Activated CD8-positive, alpha-beta T cell treated with anti-CD3 and anti-CD28 coated beads for 36 hours (primary cell): ENCODE measurements around the gene PPP1R7. TPM values are rescaled to one million over a fixed set of nuclear protein-coding genes. Genes with fewer than 3 reads are reported as not detected.

Experiments
- ATAC-seq: fragments of 200-7000 bp; cut with Tn5 transposase; one replicate; pipeline ENCODE4 v1.10.0; 2021; ENCODE audit warnings: mild to moderate bottlenecking, moderate library complexity
- CTCF ChIA-PET: fragments of 350-600 bp; sonication (Branson Sonifier 250); formaldehyde crosslinking; loops from one replicate; lab custom pipeline; 2021; ENCODE audit warnings: antibody characterized with exemption; lab: Charles Lee
- POLR2A ChIA-PET: fragments of 350-600 bp; sonication (Branson Sonifier 250); formaldehyde crosslinking; loops from one replicate; lab custom pipeline; 2021; ENCODE audit warnings: antibody characterized with exemption; lab: Charles Lee
- DNase-seq: peaks from one replicate; pipeline ENCODE4 v3.0.0-alpha.2; 2020
- H3K27ac Mint-ChIP-seq: one replicate; pipeline ENCODE4 v1.8.0; 2021; ENCODE audit warnings: mild to moderate bottlenecking, mixed read lengths
- H3K27me3 Mint-ChIP-seq: one replicate; pipeline ENCODE4 v1.8.0; 2021; ENCODE audit warnings: mixed read lengths
- H3K36me3 Mint-ChIP-seq: one replicate; pipeline ENCODE4 v1.8.0; 2021; ENCODE audit warnings: low read depth, mixed read lengths
- H3K4me1 Mint-ChIP-seq: one replicate; pipeline ENCODE4 v1.8.0; 2021; ENCODE audit warnings: low read depth, mixed read lengths
- H3K4me3 Mint-ChIP-seq: one replicate; pipeline ENCODE4 v1.8.0; 2021; ENCODE audit warnings: mild to moderate bottlenecking, moderate library complexity, mixed read lengths
- H3K9me3 Mint-ChIP-seq: one replicate; pipeline ENCODE4 v1.8.0; 2021; ENCODE audit warnings: mixed read lengths
- CTCF ChIP-seq: fragments of 200-600 bp; IDR thresholded peaks from one replicate; pipeline ENCODE4 v1.8.0; 2022; ENCODE audit warnings: antibody characterized with exemption, mild to moderate bottlenecking
- intact Hi-C: fragments of 100-400 bp; cut with micrococcal nuclease; formaldehyde crosslinking; loops from one replicate; pipeline ENCODE4 v1.10.0; 2022
- total RNA-seq, 2 experiments: library from RNA; stranded (reverse); gene quantifications; one replicate each; pipeline ENCODE4 v1.2.3, GENCODE V29; 2021

PPP1R7 gene
- total RNA-seq, 2 experiments from 2014 or later = 82.9 to 88.7 TPM

- no peaks in the 10 kb centered on the region for H3K9me3 Mint-ChIP-seq
- intact Hi-C loops = no loop called here
- peak overlapping the region; percentile 93 for H3K27ac Mint-ChIP-seq
- H3K27me3 Mint-ChIP-seq = no peaks in the 10 kb centered on the region
- H3K4me3 Mint-ChIP-seq = peak overlapping the region; percentile 81
- no peak for TF ChIP-seq CTCF
- peaks cover 38% of the 10 kb centered on the region for H3K36me3 Mint-ChIP-seq
- DNase-seq (no peak), ATAC-seq (peak; percentile 1)
- peaks cover 56% of the 10 kb centered on the region for H3K4me1 Mint-ChIP-seq
- ChIA-PET CTCF (interaction anchor here (1.1 kb wide), 1 partner anchor 39 kb away, joined by 4 read pairs; the partner anchor contains the start of gene PASK), POLR2A (interaction anchor here (0.9 to 4.7 kb wide), 5 partner anchors 9 to 204 kb away, joined by 3 to 38 read pairs (median 11); partner anchors contain the start of genes MTERF4, PASK and PPP1R7)
Measured at GRCh38 chr2:241110089-241110606, 40.1 kb upstream of the PPP1R7 start.

- Mint-ChIP-seq H3K27me3 (no peaks in the 10 kb centered on the region), H3K4me3 (peak overlapping the region; percentile 81), H3K27ac (peak overlapping the region; percentile 93), H3K9me3 (no peaks in the 10 kb centered on the region), H3K4me1 (peaks cover 50% of the 10 kb centered on the region), H3K36me3 (peaks cover 39% of the 10 kb centered on the region)
- ATAC-seq (peak; percentile 50), DNase-seq (peak; percentile 42)
- ChIA-PET CTCF (no interaction called here), POLR2A (interaction anchor here (0.9 to 4.7 kb wide), 5 partner anchors 10 to 203 kb away, joined by 3 to 38 read pairs (median 11); partner anchors contain the start of genes MTERF4, PASK and PPP1R7)
- intact Hi-C loops = no loop called here
- no peak for TF ChIP-seq CTCF
Measured at GRCh38 chr2:241110607-241111439, 39.4 kb upstream of the PPP1R7 start.

- ATAC-seq (peak; percentile 40), DNase-seq (peak; percentile 52)
- Mint-ChIP-seq H3K27ac (peak overlapping the region; percentile 93), H3K9me3 (no peaks in the 10 kb centered on the region), H3K27me3 (no peaks in the 10 kb centered on the region), H3K4me1 (peaks cover 47% of the 10 kb centered on the region), H3K36me3 (peaks cover 40% of the 10 kb centered on the region), H3K4me3 (peak overlapping the region; percentile 81)
- intact Hi-C loops = no loop called here
- TF ChIP-seq CTCF = no peak
- POLR2A ChIA-PET = interaction anchor here (2.9 to 4.7 kb wide), 3 partner anchors 10 to 38 kb away, joined by 11 to 38 read pairs (median 24); partner anchors contain the start of genes MTERF4, PASK and PPP1R7
- CTCF ChIA-PET = no interaction called here
Measured at GRCh38 chr2:241111440-241111805, 38.8 kb upstream of the PPP1R7 start.

- intact Hi-C loops = no loop called here
- H3K27ac Mint-ChIP-seq = peak overlapping the region; percentile 93
- TF ChIP-seq CTCF = no peak
- ChIA-PET CTCF (interaction anchor here (1.4 to 2.0 kb wide), 2 partner anchors 9 to 12 kb away, joined by 5 read pairs; partner anchors contain the start of gene MTERF4), POLR2A (interaction anchor here (0.9 to 4.7 kb wide), 4 partner anchors 11 to 102 kb away, joined by 4 to 38 read pairs (median 16); partner anchors contain the start of genes MTERF4 and PASK)
- H3K9me3 Mint-ChIP-seq = no peaks in the 10 kb centered on the region
- ATAC-seq (no peak), DNase-seq (peak; percentile 28)
- H3K36me3 Mint-ChIP-seq = peaks cover 44% of the 10 kb centered on the region
- no peaks in the 10 kb centered on the region for H3K27me3 Mint-ChIP-seq
- H3K4me3 Mint-ChIP-seq = peak overlapping the region; percentile 81
- peaks cover 47% of the 10 kb centered on the region for H3K4me1 Mint-ChIP-seq
Measured at GRCh38 chr2:241112046-241112445, 38.2 kb upstream of the PPP1R7 start.
